ENCODE data around the gene RSPH1.

Gene RSPH1

GRCh38 chr21:42445311-42445710, 50.7 kb downstream of the RSPH1 start:
- DNase-seq (ENCODE audit: low read depth), result no peak

GRCh38 chr21:42444745-42445059, 51.3 kb downstream of the RSPH1 start:
- DNase-seq (ENCODE audit: low read depth), result no peak

GRCh38 chr21:42443876-42444744, 51.9 kb downstream of the RSPH1 start:
- DNase-seq (ENCODE audit: low read depth), result no peak

GRCh38 chr21:42443181-42443785, 52.7 kb downstream of the RSPH1 start:
- DNase-seq (ENCODE audit: low read depth), result no peak

- no peak for DNase-seq (ENCODE audit: low read depth)
Observed at GRCh38 chr21:42441963-42442362, 54.1 kb downstream of the RSPH1 start.

GRCh38 chr21:42440187-42440792, 55.7 kb downstream of the RSPH1 start:
- DNase-seq (ENCODE audit: low read depth), result no peak

GRCh38 chr21:42439284-42440186, 56.5 kb downstream of the RSPH1 start:
- DNase-seq (ENCODE audit: low read depth), result peak; percentile 47

- no peak for DNase-seq (ENCODE audit: low read depth)
Observed at GRCh38 chr21:42438316-42439205, 57.5 kb downstream of the RSPH1 start.

GRCh38 chr21:42437786-42438185, 58.2 kb downstream of the RSPH1 start:
- no peak for DNase-seq (ENCODE audit: low read depth)

GRCh38 chr21:42436914-42437313, 59.1 kb downstream of the RSPH1 start:
- DNase-seq (ENCODE audit: low read depth), result no peak

- DNase-seq (ENCODE audit: low read depth), result no peak
Observed at GRCh38 chr21:42435833-42436232, 60.2 kb downstream of the RSPH1 start.

- DNase-seq (ENCODE audit: low read depth), result no peak
Observed at GRCh38 chr21:42435401-42435800, 60.6 kb downstream of the RSPH1 start.

- DNase-seq (ENCODE audit: low read depth), result no peak
Observed at GRCh38 chr21:42434884-42435283, 61.1 kb downstream of the RSPH1 start.

- no peak for DNase-seq (ENCODE audit: low read depth)
Observed at GRCh38 chr21:42433946-42434551, 62.0 kb downstream of the RSPH1 start.

GRCh38 chr21:42432695-42433094, 63.3 kb downstream of the RSPH1 start:
- no peak for DNase-seq (ENCODE audit: low read depth)

GRCh38 chr21:42431196-42431595, 64.8 kb downstream of the RSPH1 start:
- DNase-seq (ENCODE audit: low read depth), result no peak

- no peak for DNase-seq (ENCODE audit: low read depth)
Observed at GRCh38 chr21:42430521-42430920, 65.5 kb downstream of the RSPH1 start.

GRCh38 chr21:42429856-42430255, 66.2 kb downstream of the RSPH1 start:
- DNase-seq (ENCODE audit: low read depth), result no peak

GRCh38 chr21:42429021-42429420, 67.0 kb downstream of the RSPH1 start:
- DNase-seq (ENCODE audit: low read depth), result no peak

- no peak for DNase-seq (ENCODE audit: low read depth)
Observed at GRCh38 chr21:42427809-42428419, 68.1 kb downstream of the RSPH1 start.

All from stimulated activated CD4-positive, alpha-beta T cell treated with anti-CD3 and anti-CD28 coated beads, Interleukin-2, amount 100 ng/mL, for 4 hours (primary cell).